GM21381 (cell line): Measurements from ENCODE around the gene RINT1.

Experiments used
- ATAC-seq: cut with Tn5 transposase; IDR thresholded peaks from one replicate; pipeline ENCODE4 v1.9.1; 2021; ENCODE audit warnings: mild to moderate bottlenecking, moderate library complexity; ENCODE audit not compliant: unreplicated experiment

The RINT1 gene

DNA sequence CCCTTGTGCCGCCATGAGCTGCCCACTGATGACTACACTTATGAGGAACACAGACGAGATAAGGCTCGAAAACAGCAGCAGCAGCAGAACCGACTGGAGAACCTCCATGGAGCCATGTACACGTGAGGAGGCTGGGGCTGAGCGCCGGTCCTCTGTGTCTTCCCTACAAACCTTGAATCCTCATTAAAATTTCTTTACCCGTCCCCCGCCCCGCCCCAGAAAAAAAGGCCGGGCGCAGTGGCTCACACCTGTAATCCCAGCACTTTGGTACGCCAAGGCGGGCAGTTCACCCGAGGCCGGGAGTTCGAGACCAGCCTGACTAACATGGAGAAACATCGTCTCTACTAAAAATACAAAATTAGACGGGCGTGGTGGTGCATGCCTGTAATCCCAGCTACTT lies 1.5 kb upstream of the RINT1 start:
- no peak for ATAC-seq

- ATAC-seq = no peak
These were observed 884 bp downstream of the RINT1 start for GRCh38 chr7:105532709-105533460.

- no peak for ATAC-seq
These were observed 6.3 kb downstream of the RINT1 start for GRCh38 chr7:105538339-105538738.

DNA sequence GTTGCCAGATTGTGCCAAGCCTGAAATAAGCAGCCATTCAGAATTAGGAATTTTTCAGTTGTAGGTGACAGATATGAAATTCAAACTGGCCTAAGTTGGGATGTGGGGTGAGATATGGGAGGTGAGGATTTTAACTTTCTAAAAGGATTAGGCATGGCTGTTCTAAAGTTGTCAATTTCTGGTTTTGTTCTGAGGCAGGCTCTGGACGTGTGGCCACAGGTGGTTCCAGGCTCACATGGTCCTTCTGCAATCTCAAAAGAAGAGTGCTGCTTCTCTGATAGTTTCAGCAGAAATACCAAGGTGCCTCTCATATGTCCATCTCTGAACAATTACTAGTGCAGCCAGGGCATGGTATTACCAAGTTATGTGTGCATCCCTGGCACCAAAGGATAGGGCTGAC lies 27.9 kb downstream of the RINT1 start:
- no peak for ATAC-seq

DNA sequence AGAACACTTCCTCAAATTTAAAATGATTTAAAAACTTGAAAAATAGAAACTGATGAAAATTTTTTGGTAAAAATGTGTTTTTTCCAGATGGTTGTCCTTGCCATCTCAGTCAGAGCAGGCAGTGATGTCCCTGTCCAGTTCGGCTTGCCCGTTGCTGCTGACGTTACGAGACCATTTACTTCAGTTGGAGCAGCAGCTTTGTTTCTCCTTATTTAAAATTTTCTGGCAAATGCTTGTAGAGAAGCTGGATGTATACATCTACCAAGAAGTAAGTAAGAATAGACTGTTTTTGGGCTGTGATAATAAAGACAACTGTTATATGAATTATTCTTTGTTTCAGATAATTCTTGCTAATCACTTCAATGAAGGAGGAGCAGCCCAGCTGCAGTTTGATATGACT lies 33.2 kb downstream of the RINT1 start:
- no peak for ATAC-seq

- no peak for ATAC-seq
These were observed 35.0 kb downstream of the RINT1 start for GRCh38 chr7:105567024-105567423.

DNA sequence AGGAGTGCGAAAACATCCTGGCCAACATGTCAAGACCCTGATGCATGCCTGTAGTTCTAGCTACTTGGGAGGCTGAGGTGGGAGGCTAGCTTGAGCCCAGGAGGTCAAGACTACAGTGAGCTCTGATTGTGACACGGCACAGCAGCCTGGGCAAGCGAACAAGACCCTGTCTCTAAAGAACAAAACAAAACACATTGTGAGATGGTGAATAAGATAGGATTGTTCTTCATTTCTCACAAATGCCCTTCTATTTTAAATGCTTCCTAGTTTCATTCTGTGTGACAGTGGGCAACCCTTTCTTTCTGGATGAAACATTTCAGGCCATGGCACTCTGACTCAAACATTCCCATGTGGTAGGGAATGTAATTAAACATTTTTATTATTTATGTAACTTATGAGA lies 35.8 kb downstream of the RINT1 start:
- ATAC-seq = no peak

DNA sequence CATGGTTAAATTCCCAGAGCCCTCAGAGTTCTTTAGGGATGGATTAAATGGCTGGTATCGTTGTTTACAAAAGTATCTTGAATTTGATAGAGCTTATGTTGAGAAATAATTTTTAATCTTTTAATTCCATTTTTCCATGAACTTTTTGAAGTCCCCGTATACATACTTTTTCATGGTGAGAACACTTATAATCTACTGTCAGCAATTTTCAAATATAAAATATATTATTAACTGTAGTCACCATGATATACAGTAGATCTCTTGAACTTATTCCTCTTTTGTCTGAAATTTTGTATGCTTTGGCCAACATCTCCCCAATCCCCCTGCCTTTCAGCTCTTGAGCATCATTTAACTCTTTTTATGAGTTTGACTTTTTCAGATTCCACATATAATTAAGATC lies 39.9 kb downstream of the RINT1 start:
- ATAC-seq = no peak

- ATAC-seq = no peak
These were observed 45.2 kb downstream of the RINT1 start for GRCh38 chr7:105577251-105577650.

GRCh38 chr7:105578496-105578895 lies 46.5 kb downstream of the RINT1 start:
- ATAC-seq = no peak

DNA sequence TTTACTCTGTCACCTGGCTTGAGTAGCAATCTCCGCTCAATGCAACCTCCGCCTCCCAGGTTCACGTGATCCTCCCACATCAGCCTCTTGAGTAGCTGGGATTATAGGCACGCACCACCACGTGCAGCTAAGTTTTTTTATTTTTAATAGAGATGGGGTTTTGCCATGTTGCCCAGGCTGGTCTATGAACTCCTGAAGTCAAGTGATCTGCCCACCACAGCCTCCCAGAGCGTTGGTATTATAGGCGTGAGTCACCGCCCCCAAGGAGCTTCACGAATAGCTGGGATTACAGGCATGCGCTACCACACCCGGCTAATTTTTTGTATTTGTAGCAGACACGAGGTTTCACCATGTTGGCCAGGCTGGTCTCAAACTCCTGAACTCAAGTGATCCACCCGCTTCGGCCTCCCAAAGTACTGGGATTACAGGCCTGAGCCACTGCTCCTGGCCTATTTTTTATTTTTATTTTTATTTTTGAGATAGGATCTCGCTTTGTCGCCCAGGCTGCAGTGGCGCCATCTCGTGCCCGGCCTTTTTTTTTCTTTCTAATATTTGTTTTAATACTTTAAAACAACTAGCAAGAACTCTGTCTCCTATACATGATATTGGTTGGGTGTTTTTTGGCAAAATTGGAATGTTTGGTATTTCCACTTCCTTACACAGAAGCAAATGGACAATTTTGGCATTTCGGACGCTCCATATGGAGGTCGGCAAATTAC lies 48.2 kb downstream of the RINT1 start:
- ATAC-seq = no peak

GRCh38 chr7:105581066-105581811 lies 49.2 kb downstream of the RINT1 start, which contains the start of gene EFCAB10:
TSS of gene EFCAB10 (minus strand) at chr7:105581493. CDS start at chr7:105581463, 30 bp downstream.
- ATAC-seq = peak; percentile 74

GRCh38 chr7:105583061-105583460 lies 51.1 kb downstream of the RINT1 start:
- ATAC-seq = no peak

GRCh38 chr7:105584165-105584564 lies 52.2 kb downstream of the RINT1 start:
- ATAC-seq = no peak

- no peak for ATAC-seq
These were observed 54.0 kb downstream of the RINT1 start for GRCh38 chr7:105585850-105586500.

DNA sequence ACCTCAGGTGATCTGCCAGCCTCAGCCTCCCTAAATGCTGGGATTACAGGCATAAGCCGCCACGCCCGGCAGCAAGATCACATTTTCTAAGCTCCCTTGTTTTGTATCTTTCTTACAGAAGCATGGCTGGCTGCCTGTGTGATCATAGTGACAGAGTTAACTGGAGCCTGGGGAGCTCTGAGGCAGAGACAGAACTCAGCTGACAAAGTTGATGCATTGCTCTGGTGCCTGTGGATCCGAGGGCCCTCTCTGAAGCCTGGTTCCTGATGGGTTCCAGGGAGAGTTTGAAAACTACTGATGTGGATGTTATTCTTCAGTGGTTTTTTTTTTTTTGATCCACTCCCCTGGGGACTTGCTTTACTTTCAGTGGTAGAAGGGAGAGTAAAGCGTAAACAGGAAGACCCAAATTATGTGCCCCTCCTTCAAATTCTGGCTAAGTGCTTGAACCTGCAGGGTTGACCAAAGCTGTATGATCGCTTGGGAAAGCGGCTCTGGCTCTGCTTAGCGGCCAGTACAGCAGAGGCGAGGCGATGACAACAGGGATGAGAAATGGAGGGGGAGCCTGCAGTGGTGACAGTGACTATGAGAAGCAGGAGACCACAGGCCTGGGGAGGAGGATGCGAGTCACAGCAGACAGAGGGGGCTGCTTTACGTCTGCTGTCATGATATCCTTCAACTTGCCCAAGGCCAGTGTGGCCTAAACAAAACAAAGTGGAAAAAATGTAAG lies 56.1 kb downstream of the RINT1 start:
- no peak for ATAC-seq

DNA sequence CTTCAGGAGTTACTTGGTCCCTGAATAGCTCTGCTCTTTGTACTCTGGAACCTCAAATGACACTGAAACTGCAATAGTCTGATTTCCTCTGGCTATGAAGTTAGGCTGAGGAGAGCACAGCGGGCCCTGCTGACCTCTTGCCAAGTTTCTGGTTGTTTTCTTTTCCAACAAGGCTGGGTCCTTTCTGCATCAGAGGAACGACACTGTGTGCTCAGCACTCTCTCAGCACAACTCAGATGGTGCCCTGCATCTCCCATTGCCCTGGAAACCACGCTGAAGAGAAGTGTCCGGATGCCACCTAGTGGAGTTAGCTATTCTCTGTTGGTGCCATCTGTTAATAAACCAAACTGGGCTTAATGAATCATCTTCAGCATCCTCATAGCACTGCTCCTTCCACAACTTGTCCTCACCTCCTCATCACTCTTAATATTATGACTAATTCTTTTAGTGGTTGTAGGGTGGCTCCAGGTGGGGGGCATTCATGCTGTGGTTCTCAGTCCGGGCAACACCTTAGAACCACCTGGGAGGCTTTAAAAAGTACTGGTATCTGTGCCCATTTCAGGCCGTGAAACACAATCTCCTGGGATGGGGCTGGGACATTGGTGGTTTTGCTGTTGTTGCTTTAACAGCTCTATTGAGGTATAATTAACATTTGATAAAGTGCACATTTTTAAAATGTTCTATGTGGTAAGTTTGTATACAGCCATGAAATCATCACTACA lies 57.5 kb downstream of the RINT1 start:
- peak; percentile 83 for ATAC-seq

GRCh38 chr7:105590793-105591192 lies 58.8 kb downstream of the RINT1 start:
- no peak for ATAC-seq

GRCh38 chr7:105591522-105591921 lies 59.5 kb downstream of the RINT1 start:
- no peak for ATAC-seq

DNA sequence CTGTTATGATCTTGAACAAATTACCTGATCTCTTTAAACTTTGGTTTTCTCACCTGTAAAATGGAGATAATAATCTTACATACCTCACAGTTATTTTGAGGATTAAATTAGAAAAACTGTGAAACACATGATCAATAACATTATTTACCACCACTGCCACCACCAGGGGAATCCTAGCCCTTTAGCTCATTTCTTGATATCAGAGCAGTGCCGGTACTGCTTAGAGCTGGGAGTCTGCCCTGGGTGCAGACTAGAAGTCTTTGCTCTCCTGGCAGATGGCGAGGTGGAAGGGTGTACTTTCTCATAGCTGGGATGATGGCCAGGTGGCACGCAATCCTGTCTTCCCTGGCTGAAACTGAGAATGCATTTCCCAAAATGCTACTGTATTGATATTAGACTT lies 62.0 kb downstream of the RINT1 start:
- ATAC-seq = no peak
